IPS-NIHi7 (cell line): ENCODE measurements around the gene DPH6.
A peak's percentile ranks its signal among the peaks of the same experiment; 100 is the strongest.
"Not testable (repeated sequence)": the region's sequence is repeated elsewhere in the genome, so short reads cannot be mapped to it uniquely, and the experiment has no call there.

Experiments
- DNase-seq: peaks from one replicate; pipeline ENCODE4 v3.0.0; 2012; ENCODE audit warnings: mixed read lengths; ENCODE audit errors: extremely low spot score

DPH6 gene

DNA sequence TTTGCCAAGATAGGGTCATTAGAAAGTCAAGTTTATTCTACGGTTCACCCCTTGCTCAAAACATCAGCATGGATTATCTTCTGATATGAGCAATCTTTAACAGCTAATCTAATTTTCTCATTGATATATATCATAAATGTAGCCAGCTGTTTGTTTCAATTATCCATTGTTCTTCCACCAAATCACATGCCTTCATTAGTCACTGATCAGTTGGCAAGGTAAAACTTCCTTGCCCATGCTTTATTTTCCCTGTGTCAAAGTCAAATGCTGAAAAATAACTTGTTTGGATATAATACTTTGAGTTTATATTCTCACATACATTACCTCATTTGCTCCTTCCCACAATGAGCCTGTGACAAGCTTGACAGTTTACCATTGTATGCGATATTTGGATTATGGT is 60.6 kb downstream of the DPH6 start:
- DNase-seq, result no peak

DNA sequence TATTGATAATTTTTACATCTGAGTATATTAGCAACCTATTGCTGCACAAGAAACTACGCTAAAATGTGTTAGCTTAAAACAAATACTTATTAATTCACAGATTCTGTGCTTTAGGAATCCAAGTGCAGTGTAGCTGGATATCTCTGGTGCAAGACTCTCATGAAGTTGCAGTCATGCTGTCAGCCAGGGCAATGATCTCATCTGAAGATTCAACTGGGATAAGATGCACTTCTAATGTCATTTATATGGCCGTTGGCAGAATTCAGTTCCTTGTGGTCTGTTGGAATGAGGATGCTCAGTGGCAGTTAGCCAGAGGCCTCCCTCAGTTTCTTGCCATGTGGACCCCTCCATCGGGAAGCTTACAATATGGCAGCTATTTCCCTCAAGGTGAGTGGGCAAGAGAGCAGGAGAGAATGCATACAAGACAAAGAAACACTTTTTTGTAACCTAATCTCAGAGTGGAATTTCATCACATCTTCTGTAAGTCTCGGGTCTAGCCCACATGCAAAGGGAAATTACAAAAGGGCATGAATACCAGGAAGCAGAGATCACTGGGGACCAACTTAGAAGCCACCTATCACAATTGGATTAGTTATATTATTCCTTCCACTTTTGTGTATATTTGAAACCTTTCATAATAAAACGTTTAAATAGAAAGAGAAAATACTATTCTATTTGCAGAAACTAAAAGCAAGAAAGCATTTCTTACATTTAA is 61.6 kb downstream of the DPH6 start:
- no peak for DNase-seq

DNA sequence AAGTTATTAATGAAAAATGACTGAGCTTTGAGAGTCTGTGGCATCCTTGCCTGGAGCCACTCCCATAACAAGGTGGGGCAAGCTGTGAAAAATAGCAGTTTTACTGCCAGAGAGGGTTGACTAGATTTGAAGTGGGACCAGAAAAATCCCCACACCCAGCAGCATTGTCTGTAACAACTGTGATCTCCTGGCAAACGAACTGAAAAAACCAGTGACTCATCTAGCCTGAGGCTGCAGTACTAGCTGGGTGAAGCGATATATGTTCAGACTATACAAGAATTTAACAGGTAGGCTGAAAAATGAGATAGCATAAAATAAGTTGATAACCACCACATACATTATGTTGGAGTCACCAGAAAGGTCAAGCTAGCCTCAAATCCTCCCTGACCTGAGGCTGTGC is 64.0 kb downstream of the DPH6 start:
- peak; percentile 27 for DNase-seq

DNA sequence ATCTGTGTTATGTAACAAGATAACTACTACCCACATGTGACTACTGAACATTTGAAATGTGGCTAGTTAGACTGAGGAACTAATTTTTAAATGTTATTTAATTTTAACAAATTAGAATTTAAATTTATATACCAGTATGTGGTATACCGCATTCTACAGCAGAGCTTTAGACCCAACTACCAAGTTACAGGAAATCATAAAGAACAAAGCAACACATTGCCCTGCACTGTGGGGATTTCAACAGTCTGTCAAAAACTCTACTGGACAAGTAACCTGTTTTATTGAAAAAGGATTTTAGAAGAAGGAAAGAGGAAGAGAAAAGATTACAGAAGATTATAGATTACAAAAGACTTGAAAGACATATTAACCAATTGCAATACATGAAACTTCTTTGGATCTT is 64.9 kb downstream of the DPH6 start:
- no peak for DNase-seq

DNA sequence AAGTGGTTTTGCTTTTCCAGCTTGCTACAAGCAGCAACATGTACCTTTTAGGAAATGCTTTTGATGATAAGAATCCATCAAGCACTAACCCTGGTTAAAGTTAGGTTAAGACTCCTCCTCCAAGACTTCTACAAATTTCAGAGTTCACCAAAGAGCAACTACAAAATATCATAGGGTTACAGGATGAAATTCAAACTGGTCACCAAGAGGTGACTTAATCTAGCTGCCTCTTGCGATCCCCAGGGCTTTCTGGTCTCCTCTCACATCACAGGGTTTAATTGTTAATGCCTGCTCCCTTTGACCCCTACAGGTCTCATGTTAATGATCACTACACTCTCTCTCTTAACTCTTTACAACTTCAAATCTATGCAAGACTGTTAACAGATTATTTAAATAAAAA is 66.5 kb downstream of the DPH6 start:
- DNase-seq, result peak; percentile 19

DNA sequence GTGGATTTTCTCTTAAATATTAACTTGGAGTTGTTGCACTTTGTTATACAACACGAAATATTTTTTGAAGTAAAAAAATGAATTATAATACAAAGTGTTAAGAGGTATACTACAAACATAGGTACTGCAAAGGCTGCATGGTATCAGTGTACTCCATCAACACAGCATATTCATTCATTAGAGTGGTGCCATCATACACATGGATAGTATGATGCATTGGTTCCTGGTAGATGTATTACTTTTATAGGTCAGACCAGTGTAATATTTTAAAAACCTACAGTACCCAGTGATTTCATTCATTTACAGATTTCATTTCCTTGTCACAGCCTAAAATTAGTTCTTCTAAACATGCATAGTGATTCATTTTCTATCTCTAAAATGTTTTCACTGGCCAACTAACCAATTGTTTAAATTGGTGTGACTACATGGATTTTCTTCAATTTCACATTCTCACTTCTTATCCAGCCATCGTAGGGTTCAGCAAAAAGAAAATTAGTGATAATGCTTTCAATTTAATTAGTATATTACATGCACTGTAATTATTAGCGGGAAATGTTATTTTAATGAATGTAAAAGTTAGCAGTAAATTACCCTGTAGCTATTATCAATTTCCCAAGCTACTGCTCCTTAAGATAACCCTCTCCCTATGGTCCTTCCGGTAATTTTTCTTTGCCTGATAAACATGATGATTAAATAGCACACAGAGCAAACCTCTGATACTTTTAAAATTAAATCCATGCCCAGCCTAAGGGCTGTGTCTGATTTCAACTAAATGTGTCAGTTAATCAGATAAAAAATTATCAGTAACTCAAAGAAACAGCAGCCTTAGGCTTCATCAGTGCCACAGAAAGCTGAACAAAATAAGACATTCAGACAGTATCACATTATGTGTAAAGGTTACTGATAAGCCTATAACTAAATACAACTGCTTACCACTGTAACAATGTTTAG is 68.4 kb downstream of the DPH6 start:
- no peak for DNase-seq

DNA sequence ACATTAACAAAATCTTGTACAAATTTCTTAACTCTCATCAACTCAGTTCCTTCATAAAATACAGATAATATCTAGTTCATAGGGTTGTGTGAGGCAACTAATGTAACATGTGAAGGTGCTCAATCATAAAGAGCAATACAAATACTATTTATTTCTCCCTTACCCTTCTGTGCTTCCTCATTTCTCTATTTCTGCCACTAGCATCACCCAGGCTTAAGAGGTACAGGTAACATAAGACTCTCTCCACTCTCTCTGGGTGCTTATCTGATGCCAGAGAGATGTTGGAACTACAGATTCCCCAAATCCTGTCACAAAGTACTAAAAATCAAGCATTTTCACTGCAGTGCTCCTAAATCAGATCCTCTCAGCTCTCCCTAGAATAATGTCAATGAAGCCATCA is 74.9 kb downstream of the DPH6 start:
- no peak for DNase-seq

DNA sequence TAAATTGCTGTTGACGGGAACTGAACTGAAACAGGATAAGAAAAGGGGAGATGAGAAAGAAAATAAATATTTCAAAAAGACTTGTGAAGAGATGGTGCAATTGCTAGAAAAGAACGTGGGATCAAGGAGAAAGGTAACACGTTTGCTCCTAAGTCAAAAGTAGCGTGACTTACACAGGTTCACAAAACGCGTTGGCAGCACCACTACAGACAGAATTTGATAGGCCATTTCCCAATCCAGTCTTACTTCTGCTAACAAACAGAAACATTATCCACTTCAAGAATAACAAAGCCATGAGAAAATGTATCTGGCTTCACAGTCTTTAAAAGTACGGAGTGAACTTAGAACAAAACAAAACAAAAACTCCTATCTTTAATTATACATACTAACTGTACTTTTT is 75.5 kb downstream of the DPH6 start:
- no peak for DNase-seq

DNA sequence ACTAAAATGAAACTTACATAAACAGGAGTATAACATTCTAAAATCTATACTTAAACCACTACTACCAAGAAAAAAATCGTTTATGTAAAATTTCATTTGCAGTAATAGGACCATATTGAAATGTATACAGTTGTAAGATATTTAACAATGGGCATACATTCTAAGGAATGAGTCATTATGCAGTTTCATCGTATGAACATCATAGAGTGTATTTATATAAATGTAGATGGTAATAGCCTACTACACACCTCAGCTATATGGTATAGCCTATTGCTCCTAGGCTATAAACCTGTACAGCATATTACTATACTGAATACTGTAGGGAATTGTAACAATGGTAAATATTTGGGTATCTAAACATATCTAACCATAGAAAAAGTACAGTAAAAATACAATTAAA is 79.5 kb downstream of the DPH6 start:
- no peak for DNase-seq

DNA sequence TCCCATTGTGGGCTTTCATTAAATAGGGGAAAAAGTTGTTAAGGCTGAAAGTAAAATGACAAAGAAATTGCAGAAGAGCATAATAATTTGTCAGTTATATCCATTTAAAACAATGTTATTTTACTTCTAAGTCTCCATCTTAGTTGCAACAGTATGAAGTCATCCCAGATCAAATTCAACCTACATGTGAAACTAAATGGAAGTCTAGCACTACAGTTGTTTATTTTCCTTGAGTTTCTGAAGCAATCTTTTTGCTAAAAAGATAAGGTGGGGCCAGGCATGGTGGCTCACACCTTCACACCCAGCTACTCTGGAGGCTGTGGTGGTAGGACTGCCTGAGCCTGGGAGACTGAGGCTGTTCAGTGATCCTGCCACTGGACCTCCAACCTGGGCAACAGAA is 80.2 kb downstream of the DPH6 start:
- no peak for DNase-seq

DNA sequence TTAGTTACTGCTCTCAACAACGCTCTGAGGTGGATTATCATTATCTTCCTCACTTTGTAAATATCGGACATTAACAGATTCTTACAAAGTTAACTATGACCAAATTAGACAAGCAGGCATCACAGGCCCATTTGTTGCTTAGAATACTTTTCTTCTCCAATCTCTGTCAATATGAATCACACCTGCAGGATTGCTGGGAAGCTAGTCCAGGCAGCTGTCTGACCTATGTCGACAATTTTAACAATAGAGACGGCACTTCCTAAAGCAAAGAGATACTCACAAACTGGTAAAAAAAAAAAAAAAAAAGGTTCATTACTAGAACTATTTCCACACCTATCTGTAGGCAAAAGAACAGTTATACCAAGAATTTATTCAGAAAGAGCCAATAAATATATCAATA is 85.3 kb downstream of the DPH6 start:
- no peak for DNase-seq

DNA sequence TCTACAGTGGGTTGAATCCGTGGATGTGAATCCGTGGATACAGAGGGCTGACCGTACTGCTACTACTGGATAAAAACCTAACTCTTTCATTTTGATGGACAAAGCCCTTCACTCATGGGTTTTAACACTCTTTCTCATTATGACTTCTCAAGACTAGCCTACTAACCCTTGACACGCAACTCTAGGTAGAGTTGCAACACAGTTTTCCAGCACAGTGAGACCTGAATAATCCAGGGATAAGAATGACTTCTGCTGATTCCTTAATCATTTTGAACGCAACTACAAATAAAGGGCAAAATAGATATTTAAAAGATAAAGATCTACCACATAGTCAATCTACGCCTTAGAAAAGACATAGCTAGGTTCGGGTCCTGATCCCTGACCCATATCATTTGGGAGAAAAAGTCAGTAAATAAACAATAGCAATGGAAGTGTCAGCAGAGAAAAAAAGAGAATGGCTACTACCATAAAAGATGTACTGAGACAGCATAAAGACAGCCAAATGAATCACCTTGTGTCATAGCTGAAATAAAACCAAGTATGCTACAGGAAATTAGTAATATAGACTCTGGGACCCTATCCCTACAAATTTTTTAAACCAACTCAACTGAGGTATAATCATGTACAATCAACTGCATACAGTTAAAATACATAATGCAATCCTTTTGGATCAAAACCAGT is 87.6 kb downstream of the DPH6 start:
- DNase-seq, result no peak

DNA sequence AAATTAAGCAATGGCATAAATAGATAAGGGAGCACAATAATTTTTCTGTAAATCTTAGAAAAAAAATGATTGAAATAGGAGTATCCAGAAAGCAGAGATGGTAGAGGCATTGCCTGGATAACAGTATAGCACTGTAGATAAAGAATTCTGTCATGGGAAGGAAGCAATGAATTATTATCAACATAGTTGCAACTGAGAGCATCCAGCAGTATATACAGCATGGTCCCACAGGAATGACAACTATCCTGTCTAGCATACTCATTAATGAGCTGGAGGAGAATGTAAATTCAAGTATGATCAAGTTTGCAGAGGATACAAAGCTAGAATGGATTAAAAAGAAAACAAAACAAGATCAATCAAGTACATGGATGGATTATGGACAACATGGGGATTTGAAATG is 90.8 kb downstream of the DPH6 start:
- DNase-seq, result no peak

DNA sequence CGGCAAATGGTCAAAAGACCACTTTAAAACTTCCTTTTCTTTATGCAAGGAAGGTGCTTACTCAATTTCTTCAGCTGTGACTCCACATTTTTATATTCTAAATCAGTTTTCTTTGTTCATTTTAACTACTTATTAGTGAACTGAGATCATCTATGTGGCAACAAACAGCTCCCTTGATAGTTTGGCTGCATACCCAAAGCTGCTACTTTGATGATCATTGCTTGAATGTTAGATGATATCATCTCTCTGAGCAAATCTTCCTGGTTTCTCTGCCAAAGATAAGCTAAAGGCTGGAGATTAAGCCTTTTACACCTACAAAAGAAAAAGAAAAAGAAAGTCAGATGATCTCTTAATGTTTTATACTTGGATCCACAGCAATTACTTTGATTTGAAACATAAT is 95.5 kb downstream of the DPH6 start:
- no peak for DNase-seq

DNA sequence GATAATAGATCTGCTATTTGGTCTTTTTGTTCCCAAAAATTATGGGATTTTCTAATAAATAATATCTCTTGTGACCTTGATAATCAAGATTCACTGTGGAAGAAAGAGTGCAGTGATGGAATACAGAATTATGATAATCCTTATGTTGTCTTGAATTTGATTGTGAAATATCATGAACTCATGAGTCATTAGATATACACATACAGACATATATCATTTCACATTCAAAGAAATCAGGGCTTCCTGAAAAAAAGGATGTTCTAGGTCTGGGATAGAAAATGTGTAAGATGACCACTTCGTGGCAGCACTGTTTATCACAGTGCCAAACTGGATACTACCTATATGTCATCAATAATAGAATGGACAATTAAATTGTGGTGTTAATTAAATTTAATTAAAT is 97.7 kb downstream of the DPH6 start:
- no peak for DNase-seq

DNA sequence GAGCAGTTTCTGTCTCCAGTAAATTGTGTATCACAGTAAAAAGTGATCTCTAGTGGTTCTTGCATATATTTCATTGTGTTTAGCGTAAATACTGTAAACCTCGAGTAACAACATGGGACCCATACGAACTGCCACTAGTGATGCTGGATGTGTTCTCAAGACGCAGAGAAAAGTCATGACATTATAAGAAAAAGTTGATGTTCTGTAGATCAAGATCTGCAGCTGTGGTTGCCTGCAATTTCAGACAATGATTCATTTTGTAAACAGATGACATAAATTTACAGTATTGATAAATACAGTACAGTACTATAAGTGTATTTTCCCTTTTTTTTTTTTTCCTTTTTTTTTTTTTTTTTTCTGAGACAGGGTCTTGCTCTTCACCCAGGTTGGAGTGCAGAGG is 100.1 kb downstream of the DPH6 start:
- no peak for DNase-seq

DNA sequence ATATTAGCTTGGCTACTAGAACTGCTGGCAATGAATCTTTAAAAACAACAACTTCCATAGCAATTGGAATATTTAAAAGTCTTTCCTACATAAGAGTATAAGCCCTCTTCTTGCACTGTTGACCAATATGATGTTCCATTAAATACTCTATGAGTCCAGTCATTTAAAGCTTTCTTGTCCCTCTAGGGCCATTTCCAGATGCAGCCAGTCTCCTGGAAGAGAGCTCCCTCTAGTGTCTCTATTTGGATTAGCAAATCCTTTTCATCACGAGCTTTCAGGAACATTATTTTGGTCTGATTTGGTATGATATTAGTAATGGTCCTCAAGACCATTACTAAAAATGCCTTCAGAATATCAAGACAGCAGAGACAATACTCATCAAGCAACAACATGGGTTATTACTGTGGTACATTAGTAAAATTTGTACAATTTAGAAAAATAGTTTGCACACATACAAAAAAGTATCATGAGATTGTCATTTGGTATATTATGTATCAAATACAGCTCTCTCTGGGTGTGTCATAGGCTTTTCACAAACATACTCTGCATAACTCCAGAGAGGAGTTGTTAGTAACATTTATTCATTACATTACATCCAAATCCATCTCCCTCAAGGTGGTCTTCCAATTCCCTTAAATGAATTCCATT is 101.3 kb downstream of the DPH6 start:
- peak; percentile 52 for DNase-seq

DNA sequence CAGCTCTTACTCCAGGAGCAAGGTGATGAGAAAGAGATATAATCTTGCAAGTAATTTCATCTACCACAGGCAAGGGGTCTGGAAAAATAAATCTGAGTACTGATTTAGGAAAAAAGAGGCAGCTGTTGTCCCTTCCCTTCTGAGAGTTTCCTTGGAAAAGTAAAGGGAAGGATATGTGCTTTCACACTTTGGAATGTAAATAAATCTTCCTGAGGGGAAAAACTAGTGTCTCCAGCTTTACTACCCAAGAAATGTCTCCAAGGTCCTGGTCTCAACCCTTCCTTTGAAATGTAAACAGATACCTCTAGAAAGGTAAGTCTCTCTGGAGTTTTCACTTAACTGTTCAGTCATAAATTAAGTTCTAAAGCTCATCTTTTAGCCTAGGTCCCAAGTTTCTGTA is 102.6 kb downstream of the DPH6 start:
- DNase-seq, result no peak

DNA sequence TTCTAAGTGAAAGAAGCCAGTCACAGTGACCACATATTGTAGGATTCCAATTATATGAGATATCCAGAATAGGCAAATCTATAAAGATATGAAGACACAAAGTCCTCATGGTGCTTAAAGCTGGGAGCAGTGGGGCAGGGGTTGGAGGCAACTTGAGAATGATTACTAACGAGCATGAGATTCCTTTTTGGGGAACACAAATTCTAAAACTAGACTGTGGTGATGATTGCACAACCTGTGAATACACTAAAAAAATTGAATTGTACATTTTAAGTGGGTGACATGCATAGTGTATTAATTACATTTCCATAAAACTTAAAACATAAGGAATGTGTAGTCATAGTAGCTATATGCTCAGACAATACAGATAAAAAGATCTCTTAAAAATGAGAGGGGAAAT is 103.2 kb downstream of the DPH6 start:
- DNase-seq, result no peak

DNA sequence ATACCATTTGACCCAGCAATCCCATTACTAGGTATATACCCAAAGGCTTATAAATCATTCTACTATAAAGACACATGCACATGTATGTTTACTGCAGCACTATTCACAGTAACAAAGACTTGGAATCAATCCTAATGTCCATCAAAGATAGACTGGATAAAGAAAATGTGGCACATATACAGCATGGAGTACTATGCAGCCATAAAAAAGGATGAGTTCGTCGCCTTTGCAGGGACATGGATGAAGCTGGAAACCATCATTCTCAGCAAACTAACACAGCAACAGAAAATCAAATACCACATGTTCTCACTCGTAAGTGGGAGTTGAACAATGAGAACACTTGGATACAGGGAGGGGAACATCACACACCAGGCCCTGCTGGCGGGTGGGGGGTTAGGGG is 104.7 kb downstream of the DPH6 start:
- not testable (repeated sequence) for DNase-seq

DNA sequence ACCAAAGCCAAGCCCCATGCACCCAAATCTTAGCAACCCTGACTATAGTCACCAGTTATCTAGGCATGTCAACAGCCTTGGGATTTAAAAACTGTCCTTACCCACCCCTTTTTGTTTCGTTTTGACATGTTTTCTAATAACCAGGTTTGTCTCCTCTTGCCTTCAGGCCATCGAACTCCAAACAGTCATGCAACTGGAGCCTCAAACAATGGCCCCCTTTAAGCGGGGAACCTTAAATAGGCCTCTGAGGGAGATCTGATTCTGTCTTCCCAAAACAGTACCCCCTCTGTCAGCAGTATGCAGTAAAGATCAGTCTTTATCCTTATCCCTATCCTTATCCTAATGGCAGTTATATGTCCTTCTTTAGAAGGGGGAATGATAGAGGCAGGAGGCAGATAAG is 105.7 kb downstream of the DPH6 start:
- DNase-seq, result no peak

DNA sequence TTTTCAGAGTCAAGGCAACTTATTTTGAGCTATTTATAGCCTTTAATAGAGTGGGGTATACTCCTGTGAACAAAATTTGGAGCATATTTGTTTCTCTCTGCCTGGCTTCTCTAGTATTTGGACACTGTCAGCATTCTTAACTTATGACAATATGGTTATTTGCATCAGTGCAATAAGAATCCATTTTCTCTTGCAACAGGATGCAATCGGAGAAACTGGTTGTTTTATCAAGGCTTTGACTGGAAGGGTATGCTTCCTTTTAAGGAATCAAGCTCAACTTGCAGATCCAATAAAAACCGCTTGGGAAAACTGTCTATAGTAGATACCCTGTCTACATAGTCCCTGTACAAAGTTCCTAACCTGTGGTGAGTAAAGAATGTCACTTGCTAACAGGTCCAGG is 106.7 kb downstream of the DPH6 start:
- no peak for DNase-seq
